Breast epithelium (tissue), 3 donors: Measurements from ENCODE around the gene CREG1.

Experiments
- POLR2A ChIP-seq: fragments of 450-650 bp; IDR thresholded peaks from one replicate; pipeline ENCODE4 v1.6.1; 2016; ENCODE audit warnings: antibody characterized with exemption, mild to moderate bottlenecking, moderate library complexity
- POLR2AphosphoS5 ChIP-seq, 3 donors: sonication (generic); formaldehyde crosslinking; IDR thresholded peaks; one replicate each; pipeline ENCODE4 v1.6.1; 2017; ENCODE audit warnings: antibody characterized with exemption in 3 of 3
- TF ChIP-seq, protein P1 (sequence below), 3 donors: fragments of 450-650 bp; IDR thresholded peaks; one replicate each; pipeline ENCODE4 v1.5.1; 2016 to 2017; ENCODE audit warnings: antibody characterized with exemption in 3 of 3, mild to moderate bottlenecking in 3 of 3, moderate library complexity in 3 of 3

- TF ChIP-seq, protein P1, sequence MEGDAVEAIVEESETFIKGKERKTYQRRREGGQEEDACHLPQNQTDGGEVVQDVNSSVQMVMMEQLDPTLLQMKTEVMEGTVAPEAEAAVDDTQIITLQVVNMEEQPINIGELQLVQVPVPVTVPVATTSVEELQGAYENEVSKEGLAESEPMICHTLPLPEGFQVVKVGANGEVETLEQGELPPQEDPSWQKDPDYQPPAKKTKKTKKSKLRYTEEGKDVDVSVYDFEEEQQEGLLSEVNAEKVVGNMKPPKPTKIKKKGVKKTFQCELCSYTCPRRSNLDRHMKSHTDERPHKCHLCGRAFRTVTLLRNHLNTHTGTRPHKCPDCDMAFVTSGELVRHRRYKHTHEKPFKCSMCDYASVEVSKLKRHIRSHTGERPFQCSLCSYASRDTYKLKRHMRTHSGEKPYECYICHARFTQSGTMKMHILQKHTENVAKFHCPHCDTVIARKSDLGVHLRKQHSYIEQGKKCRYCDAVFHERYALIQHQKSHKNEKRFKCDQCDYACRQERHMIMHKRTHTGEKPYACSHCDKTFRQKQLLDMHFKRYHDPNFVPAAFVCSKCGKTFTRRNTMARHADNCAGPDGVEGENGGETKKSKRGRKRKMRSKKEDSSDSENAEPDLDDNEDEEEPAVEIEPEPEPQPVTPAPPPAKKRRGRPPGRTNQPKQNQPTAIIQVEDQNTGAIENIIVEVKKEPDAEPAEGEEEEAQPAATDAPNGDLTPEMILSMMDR (IDR thresholded peaks at IDR 0.05), result no peak
- no peak for TF ChIP-seq POLR2A
- TF ChIP-seq POLR2AphosphoS5 (IDR thresholded peaks at IDR 0.05), result no peak
Measured at GRCh38 chr1:167532375-167532774, 21.2 kb downstream of the CREG1 start.
